ENCODE measurements around the gene ATP5F1D. TPM values are rescaled to one million over a fixed set of nuclear protein-coding genes. Genes with fewer than 3 reads are reported as not detected.
A peak's percentile ranks its signal among the peaks of the same experiment; 100 is the strongest.

ATP5F1D gene
- total and polyA plus RNA-seq, 7 experiments from 2014 or later, result 90.6 to 302 (median 114) TPM

DNA sequence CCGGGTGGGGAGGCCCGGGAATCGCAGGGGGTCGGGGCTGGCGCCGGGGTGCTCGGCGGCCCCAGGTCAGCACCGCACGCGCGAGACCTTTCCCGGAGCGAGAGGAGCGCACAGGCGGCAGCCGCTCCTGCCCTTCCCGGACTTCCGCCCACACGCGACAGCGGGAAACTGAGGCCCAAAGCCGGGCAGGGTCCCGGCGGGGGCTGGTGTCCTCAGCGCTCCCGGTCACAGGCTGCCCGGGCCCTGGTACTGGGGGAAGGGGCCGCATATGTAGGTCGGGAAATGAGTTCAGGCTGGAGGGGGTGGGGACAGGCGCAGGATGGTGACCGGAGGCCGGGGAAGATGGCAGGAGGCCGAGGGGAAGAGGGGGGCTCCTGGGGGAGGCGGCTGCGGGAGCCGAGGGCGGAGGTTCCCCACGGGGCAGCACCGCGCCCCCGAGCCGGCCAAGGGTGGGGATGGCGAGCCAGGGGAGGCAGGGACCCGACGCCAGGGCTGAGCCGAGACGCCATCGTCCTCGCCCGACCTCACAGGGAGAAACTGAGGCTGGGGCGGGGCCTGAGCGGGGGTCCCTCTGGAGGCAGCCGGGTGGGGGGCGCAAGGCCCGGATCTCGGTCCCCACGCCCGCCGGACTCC lies 4.4 kb upstream of the ATP5F1D start:
- Mint-ChIP-seq H3K4me3 (peak overlapping the region in 4 of 10 donors; percentile 27 to 67 (median 61)), H3K4me1 (peaks cover 13 to 28% (median 21%) of the 10 kb centered on the region in 7 donors), H3K36me3 (peaks cover 0 to 2% (median 0%) of the 10 kb centered on the region in 5 donors), H3K27me3 (peaks cover 4 to 22% (median 9%) of the 10 kb centered on the region in 5 donors), H3K27ac (no peak overlapping the region), H3K9me3 (peaks cover 0 to 3% (median 0%) of the 10 kb centered on the region in 11 donors)
- no peak overlapping the region for H3K4me3 ChIP-seq (ENCODE audit: low read length)
- ATAC-seq (no peak), DNase-seq (no peak)
- intact Hi-C loops (cut with micrococcal nuclease), result no loop called here
- POLR2A ChIA-PET, result no interaction called here
- H3K36me3 ChIP-seq (ENCODE audit: control insufficient read depth in 2 of 3, insufficient read depth in 3 of 3, low read length in 3 of 3), result no peaks in the 10 kb centered on the region
- CTCF ChIA-PET, result no interaction called here
- no peaks in the 10 kb centered on the region for H3K9me3 ChIP-seq (ENCODE audit: control insufficient read depth in 2 of 3, low read length in 3 of 3)
- H3K27me3 ChIP-seq (ENCODE audit: control insufficient read depth in 2 of 2, insufficient read depth in 2 of 2, low read length in 2 of 2), result no peaks in the 10 kb centered on the region
- no peak overlapping the region for H3K27ac ChIP-seq (ENCODE audit: low read depth, low read length)
- H3K4me1 ChIP-seq (ENCODE audit: control insufficient read depth in 2 of 2, insufficient read depth in 2 of 2, low read length in 2 of 2), result peaks cover 11 to 17% of the 10 kb centered on the region in 2 donors

DNA sequence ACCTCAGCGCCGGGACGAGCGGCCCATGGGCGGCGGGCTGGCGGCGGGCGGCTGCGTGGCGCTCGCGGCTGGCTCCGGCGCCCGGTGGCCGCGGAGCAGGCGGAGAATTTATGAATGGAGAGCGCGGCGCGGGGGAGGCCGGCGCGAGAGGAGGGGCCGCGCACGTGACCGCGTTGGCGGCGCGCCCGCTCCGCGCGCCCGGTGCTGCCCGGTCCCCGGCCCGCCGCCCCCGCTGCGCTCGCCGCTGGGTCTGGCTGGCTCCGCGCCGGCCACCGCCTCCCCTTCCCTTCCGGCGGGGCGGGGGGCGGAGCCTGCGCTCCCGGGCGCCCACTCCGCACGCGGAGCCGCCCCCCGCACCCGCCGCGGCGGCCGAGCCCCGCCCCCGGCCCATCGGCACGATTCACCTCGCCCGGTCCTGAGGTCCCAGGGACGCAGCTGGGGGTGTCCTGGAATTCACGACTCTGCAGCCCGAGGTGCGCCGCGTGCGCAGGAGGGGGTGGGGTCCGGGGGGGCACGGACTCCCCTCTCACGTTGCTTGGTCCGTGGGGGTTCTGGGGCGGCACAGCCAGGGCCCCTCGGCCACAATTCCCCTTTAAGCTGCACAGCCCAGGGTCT lies 3.7 kb upstream of the ATP5F1D start, which contains the start of gene CBARP:
CBARP (minus strand) TSS at position 252 of the 615 bp plus-strand sequence. CDS start 1,905 bp downstream, outside the sequence.
- DNase-seq, result peak in 3 of 9 donors; percentile 22 to 64 (median 35)
- ChIA-PET CTCF (no interaction called here), POLR2A (interaction anchor here (0.6 to 2.1 kb wide), 4 partner anchors 26 to 150 kb away, joined by 3 to 17 read pairs (median 4); partner anchors contain the start of gene CIRBP)
- H3K9me3 ChIP-seq (ENCODE audit: control insufficient read depth in 2 of 3, low read length in 3 of 3), result no peaks in the 10 kb centered on the region
- H3K27ac ChIP-seq (ENCODE audit: low read depth, low read length), result peak within 1 kb of the TSS; percentile 27
- H3K9me3 Mint-ChIP-seq, result peaks cover 0 to 3% (median 0%) of the 10 kb centered on the region in 11 donors
- peaks cover 16 to 21% of the 10 kb centered on the region in 2 donors for H3K4me1 ChIP-seq (ENCODE audit: control insufficient read depth in 2 of 2, insufficient read depth in 2 of 2, low read length in 2 of 2)
- intact Hi-C loops (cut with micrococcal nuclease), result no loop called here
- H3K27ac Mint-ChIP-seq, result peak within 1 kb of the TSS; percentile 4 to 93 (median 86)
- no peak for ATAC-seq
- H3K36me3 ChIP-seq (ENCODE audit: control insufficient read depth in 2 of 3, insufficient read depth in 3 of 3, low read length in 3 of 3), result no peaks in the 10 kb centered on the region
- no peak within 1 kb of the TSS for H3K4me3 ChIP-seq (ENCODE audit: low read length)
- no peaks in the 10 kb centered on the region for H3K27me3 ChIP-seq (ENCODE audit: control insufficient read depth in 2 of 2, insufficient read depth in 2 of 2, low read length in 2 of 2)
- peaks cover 13 to 34% (median 21%) of the 10 kb centered on the region in 7 donors for H3K4me1 Mint-ChIP-seq
- H3K27me3 Mint-ChIP-seq, result peaks cover 4 to 22% (median 9%) of the 10 kb centered on the region in 5 donors
- peaks cover 0 to 2% (median 0%) of the 10 kb centered on the region in 5 donors for H3K36me3 Mint-ChIP-seq
- peak within 1 kb of the TSS; percentile 69 to 93 (median 83) for H3K4me3 Mint-ChIP-seq

DNA sequence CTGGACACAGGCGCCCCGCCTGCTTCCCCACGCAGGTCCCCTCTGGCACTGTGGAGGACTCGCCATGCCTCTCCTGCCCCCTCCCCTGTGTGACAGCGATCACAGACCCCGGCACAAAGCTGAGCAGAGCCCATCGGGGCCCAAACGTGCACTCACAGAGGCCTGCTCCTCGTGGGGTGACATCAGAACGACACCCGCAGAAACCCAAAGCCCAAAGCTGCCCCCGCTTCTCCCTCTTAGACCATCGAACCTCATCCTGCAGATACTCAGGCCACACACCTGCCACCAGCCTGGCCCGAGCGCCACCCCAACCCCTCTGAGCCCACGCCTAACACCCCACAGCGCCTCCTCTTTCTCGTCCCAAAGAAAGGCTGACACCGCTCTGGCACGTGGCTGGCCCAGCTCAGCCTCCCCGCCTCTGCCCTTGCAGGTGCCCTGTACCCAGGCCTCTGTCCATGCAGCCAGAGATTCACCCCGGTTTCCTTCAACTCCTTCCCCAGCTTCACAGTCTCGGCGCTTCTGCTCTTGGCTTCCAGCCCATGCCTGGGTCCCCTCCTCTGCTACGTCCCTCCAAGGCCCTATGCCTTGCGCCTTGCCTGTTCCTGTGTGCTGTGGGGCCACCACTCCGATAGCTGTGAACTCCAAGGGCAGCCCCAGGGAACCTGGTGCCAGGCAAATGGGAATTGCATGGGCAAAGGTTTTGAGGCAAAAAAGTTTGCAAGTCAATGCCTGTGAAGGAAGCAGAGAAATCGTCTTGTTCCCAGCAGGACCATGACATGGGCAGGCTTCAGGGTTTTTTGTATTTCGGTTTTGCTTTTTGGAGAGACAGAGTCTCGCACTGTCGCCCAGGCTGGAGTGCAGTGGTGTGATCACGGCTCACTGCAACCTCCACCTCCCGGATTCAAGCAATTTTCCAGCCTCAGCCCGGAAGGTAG lies 2.9 kb upstream of the ATP5F1D start:
- peaks cover 0 to 2% (median 0%) of the 10 kb centered on the region in 5 donors for H3K36me3 Mint-ChIP-seq
- POLR2A ChIA-PET, result interaction anchor here (0.6 to 2.7 kb wide), 7 partner anchors 27 to 174 kb away, joined by 3 to 17 read pairs (median 3); partner anchors contain the start of genes CIRBP and FAM174C
- peak overlapping the region; percentile 4 to 93 (median 86) for H3K27ac Mint-ChIP-seq
- peaks cover 4 to 22% (median 9%) of the 10 kb centered on the region in 5 donors for H3K27me3 Mint-ChIP-seq
- peaks cover 16 to 21% of the 10 kb centered on the region in 2 donors for H3K4me1 ChIP-seq (ENCODE audit: control insufficient read depth in 2 of 2, insufficient read depth in 2 of 2, low read length in 2 of 2)
- H3K4me1 Mint-ChIP-seq, result peaks cover 13 to 42% (median 23%) of the 10 kb centered on the region in 7 donors
- H3K4me3 Mint-ChIP-seq, result peak overlapping the region; percentile 69 to 93 (median 83)
- no peaks in the 10 kb centered on the region for H3K27me3 ChIP-seq (ENCODE audit: control insufficient read depth in 2 of 2, insufficient read depth in 2 of 2, low read length in 2 of 2)
- peak overlapping the region; percentile 73 for H3K27ac ChIP-seq (ENCODE audit: low read depth, low read length)
- peaks cover 0 to 3% (median 0%) of the 10 kb centered on the region in 11 donors for H3K9me3 Mint-ChIP-seq
- H3K36me3 ChIP-seq (ENCODE audit: control insufficient read depth in 2 of 3, insufficient read depth in 3 of 3, low read length in 3 of 3), result no peaks in the 10 kb centered on the region
- CTCF ChIA-PET, result interaction anchor here (0.6 to 1.6 kb wide), 2 partner anchors 125 to 572 kb away, joined by 3 to 5 read pairs; no protein-coding TSS in a partner anchor
- no peak overlapping the region for H3K4me3 ChIP-seq (ENCODE audit: low read length)
- H3K9me3 ChIP-seq (ENCODE audit: control insufficient read depth in 2 of 3, low read length in 3 of 3), result no peaks in the 10 kb centered on the region
- DNase-seq (peak in 1 of 9 donors; percentile 22), ATAC-seq (no peak)
- intact Hi-C loops (cut with micrococcal nuclease), result no loop called here

DNA sequence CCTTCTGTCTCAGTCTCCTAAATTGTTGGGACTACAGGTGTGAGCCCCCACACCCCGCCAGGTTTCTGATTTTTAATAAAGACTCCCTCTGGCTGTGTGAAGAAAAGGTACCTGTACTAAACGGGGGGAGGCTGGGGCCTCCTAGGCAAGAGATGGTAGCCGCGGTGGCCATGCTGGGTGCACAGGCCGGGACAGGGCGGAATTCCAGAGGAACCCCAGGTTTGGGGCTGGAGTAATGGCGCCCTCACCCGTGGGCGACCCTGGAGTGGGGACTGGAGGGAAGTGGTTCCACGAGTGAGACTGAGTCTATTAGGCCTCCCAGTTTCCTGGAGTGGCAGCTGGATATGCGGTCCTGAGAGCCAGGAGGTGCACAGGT lies 2.1 kb upstream of the ATP5F1D start:
- peaks cover 14 to 43% (median 23%) of the 10 kb centered on the region in 7 donors for H3K4me1 Mint-ChIP-seq
- no peak overlapping the region for H3K4me3 ChIP-seq (ENCODE audit: low read length)
- no peaks in the 10 kb centered on the region for H3K27me3 ChIP-seq (ENCODE audit: control insufficient read depth in 2 of 2, insufficient read depth in 2 of 2, low read length in 2 of 2)
- peaks cover 4 to 22% (median 9%) of the 10 kb centered on the region in 5 donors for H3K27me3 Mint-ChIP-seq
- DNase-seq, result no peak
- no peaks in the 10 kb centered on the region for H3K9me3 ChIP-seq (ENCODE audit: control insufficient read depth in 2 of 3, low read length in 3 of 3)
- H3K27ac Mint-ChIP-seq, result peak overlapping the region in 8 of 9 donors; percentile 29 to 93 (median 86)
- H3K4me3 Mint-ChIP-seq, result peak overlapping the region; percentile 25 to 93 (median 78)
- peak overlapping the region; percentile 73 for H3K27ac ChIP-seq (ENCODE audit: low read depth, low read length)
- H3K4me1 ChIP-seq (ENCODE audit: control insufficient read depth in 2 of 2, insufficient read depth in 2 of 2, low read length in 2 of 2), result peaks cover 20 to 24% of the 10 kb centered on the region in 2 donors
- peaks cover 0 to 3% (median 0%) of the 10 kb centered on the region in 11 donors for H3K9me3 Mint-ChIP-seq
- no peaks in the 10 kb centered on the region for H3K36me3 ChIP-seq (ENCODE audit: control insufficient read depth in 2 of 3, insufficient read depth in 3 of 3, low read length in 3 of 3)
- peaks cover 0 to 2% (median 0%) of the 10 kb centered on the region in 5 donors for H3K36me3 Mint-ChIP-seq
- ChIA-PET POLR2A (interaction anchor here (0.6 to 2.7 kb wide), 3 partner anchors 29 to 106 kb away, joined by 3 to 17 read pairs (median 11); partner anchors contain the start of genes CIRBP and FAM174C), CTCF (interaction anchor here (1.6 kb wide), 1 partner anchor 126 kb away, joined by 5 read pairs; no protein-coding TSS in a partner anchor)
- intact Hi-C loops (cut with micrococcal nuclease), result no loop called here
- ATAC-seq, result no peak

DNA sequence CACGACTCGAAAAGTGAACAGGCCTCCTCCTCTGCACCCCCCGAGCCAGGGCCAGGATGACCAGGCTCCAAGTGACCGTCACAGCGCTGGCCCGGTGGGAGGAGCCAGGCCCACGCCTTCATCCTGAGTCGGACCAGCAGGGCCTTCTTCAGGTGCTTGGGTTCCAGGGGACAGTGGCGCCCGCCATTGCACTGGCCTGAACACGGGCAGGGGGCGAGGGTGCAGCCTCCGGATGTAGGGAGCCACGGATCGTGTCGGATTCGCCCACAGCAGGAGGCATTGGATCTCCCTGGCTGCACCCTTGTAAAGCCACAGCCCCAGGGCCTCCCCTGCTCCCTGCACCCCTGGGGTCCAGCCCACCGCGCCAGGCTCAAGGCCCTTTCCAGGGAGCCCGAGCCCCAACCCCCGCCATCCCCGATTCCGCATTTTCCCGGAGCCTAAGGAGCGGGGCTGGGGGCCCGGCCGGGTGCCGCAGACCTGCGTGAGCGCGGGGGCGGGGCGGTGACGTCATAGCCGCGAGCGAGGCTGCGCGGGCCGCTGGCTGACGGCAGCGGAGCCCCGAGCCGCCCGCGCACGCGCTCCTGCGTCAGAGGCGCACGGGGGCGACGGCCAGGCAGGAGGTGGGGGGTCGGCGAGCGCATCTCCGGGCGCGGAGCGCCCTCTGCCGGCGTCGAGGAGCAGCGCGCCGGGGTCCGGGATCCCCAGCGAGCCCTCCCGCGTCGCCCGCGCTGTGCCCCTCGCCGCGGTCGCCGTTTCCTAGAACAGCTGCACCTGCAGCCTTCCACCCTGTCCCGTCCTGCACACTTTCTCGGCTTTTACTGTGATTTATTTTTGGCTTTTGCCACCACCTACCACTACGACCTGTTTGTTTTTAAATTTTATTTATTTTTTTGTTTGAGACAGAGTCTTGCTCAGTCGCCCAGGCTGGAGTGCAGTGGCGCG lies 1.5 kb upstream of the ATP5F1D start:
- Mint-ChIP-seq H3K4me1 (peaks cover 16 to 47% (median 25%) of the 10 kb centered on the region in 7 donors), H3K4me3 (peak overlapping the region; percentile 21 to 96 (median 76)), H3K27ac (peak overlapping the region in 6 of 9 donors; percentile 70 to 93 (median 88)), H3K27me3 (peaks cover 4 to 22% (median 9%) of the 10 kb centered on the region in 5 donors), H3K9me3 (peaks cover 0 to 3% (median 0%) of the 10 kb centered on the region in 11 donors), H3K36me3 (peaks cover 0 to 2% (median 0%) of the 10 kb centered on the region in 5 donors)
- ChIA-PET CTCF (interaction anchor here (1.0 to 1.6 kb wide), 3 partner anchors 26 to 126 kb away, joined by 3 to 5 read pairs (median 4); partner anchors contain the start of gene CIRBP), POLR2A (interaction anchor here (0.6 to 7.7 kb wide), 6 partner anchors 22 to 152 kb away, joined by 3 to 366 read pairs (median 7); partner anchors contain the start of genes CIRBP and FAM174C)
- DNase-seq, result peak; percentile 92 to 98 (median 94)
- ATAC-seq, result peak; percentile 81
- intact Hi-C loops (cut with micrococcal nuclease), result loop anchor here (1.0 to 10.0 kb wide), 11 partner anchors 35 to 575 kb away; partner anchors contain the start of genes ARHGAP45 (in 1 of the 2), DAZAP1 (in 1 of the 2), GAMT (in 1 of the 2) and PTBP1 (in 1 of the 2)
- Histone ChIP-seq H3K4me1 (ENCODE audit: control insufficient read depth in 2 of 2, insufficient read depth in 2 of 2, low read length in 2 of 2) (peaks cover 27 to 31% of the 10 kb centered on the region in 2 donors), H3K27ac (ENCODE audit: low read depth, low read length) (peak overlapping the region; percentile 73), H3K9me3 (ENCODE audit: control insufficient read depth in 2 of 3, low read length in 3 of 3) (no peaks in the 10 kb centered on the region), H3K27me3 (ENCODE audit: control insufficient read depth in 2 of 2, insufficient read depth in 2 of 2, low read length in 2 of 2) (no peaks in the 10 kb centered on the region), H3K4me3 (ENCODE audit: low read length) (peak overlapping the region; percentile 57), H3K36me3 (ENCODE audit: control insufficient read depth in 2 of 3, insufficient read depth in 3 of 3, low read length in 3 of 3) (no peaks in the 10 kb centered on the region)
